Right kidney (tissue), 1 donor: ENCODE measurements around the gene PELI2.

Experiments
- DNase-seq: peaks from one replicate; pipeline ENCODE4 v3.0.0-alpha.2; 2016

Gene PELI2

DNA sequence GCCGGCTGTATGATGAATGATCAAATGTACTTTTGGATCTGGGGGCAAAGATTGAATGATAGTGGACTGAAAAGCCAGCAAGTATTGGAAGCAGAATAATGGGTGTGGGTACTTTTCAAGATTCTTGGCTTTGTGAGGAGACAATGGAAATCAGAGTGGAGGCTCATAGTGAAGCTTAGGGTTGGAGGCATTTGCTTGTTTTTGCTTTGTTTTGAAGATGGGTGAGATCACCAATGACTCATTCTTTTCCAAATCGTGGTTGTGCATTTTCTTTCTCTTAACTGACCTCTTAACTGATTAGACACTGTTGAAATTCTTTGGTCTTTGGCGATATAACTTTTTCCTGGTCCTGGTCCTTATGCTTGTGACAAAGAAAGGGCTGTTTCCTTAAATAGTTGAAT lies 54.4 kb downstream of the PELI2 start:
- DNase-seq = no peak

DNA sequence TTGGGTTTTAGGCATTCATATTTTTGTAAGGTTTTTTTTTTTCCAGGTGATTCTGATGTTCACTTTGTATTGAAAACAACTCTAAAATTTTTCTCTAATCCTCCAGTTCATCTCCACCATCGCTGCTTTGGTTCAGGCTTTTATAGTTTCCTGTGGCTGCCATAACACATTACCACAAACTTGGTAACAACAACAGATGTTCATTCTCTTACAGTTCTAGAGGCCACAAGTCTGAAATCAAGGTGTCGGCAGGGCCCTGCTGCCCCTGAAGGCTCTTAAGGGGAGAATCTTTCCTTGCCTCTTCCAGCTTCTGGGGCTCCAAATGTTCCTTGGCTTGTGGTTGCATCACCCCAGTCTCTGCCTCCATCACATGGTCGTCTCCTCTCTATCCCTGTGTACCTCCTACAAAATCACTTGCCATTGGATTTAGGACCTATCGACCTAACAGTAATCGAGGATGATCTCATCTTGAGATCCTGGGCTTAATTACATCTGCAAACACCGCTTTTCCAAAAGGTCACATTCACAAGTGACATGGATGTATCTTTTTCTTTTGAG lies 55.2 kb downstream of the PELI2 start:
- DNase-seq = no peak

DNA sequence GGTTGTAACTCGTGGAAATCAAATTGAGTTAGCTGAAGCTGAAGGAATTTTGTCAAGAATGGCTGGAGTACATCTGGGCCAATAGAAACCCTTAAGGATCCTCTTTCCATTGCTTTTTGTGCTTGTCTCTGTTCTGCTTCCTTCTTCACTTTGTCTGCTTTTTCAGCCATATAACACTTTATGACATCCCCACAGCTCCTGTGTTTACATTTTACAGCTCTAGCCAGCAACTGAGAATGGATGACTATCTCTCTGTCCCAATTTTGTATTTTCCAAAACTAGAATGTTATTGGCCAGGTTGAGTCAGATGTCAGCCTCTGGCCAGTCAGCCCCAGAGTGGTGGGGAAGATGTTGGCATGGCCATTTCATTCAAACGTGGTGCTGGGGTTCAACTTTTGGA lies 57.6 kb downstream of the PELI2 start:
- DNase-seq = no peak

DNA sequence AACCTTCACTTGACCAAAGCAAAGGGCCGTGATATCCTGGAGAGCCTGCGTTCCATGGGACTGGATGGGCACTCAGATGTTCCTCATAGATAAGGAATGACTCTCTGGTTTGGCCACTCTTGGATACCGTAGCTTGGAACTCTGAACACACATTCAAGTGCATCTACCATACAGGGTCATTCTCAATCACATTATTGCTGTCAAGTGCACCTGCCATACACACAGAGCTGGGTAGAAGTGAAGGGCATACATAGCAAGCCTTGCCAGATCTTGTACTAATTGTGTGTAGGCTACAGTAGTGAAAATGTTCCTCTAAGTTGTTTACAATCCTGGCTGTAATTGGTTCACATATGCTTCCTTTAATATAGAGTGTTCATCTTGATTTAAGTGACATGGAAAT lies 58.3 kb downstream of the PELI2 start:
- no peak for DNase-seq

DNA sequence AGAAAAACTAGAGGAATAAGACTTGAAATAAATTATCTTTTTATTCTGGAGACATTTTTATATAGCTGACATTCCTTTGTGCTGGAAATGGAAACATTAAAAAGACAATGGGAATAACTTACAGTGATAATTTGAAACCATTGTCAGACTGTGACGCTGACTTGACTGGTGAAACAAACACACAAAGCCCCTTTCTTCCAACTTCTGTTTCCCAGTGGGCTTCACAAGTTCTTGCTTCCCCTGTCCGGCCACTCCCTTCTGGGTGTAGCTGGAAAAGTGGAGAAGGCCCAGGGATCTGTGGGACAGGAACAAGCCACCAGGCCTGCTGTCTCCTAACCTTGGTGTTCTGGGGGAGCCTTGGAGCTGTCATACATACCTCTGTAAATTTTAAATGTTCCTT lies 58.8 kb downstream of the PELI2 start:
- DNase-seq = no peak

DNA sequence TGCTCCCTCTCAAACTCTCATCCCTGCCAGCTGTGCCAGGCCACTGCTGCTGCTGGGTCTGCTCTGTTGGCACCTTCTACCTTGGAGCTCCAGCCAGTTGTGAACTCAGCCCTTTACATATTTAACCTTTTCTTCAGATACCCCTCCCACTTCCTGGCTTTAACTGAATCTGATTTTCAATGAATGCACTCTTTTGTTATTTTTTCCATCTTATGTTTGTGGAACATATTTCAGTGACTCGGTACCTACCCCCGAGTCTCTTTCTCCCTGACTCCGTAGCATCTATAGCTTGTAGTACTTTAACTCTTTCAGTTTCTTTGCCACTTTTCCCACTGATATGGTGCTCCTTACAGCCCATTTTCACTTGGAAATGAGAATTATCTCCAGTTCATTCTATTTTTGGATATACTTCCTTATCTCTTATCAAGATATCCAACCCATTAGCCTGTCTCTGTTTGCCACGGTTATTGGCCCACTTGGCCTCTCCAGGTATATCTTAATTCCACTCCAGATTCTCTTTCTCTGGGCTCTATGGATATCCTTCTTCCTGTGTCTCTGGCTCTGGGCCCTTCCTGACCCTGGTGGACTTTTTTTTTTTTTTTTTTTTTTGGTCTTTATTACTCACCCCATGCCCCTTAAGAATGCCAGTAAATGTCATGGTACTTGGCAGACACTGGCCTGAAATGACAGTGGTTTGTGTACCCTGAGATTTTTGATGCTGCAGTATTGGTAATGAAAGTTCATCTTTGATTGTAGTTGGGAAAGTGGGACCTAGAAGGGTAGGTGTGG lies 62.7 kb downstream of the PELI2 start:
- no peak for DNase-seq

DNA sequence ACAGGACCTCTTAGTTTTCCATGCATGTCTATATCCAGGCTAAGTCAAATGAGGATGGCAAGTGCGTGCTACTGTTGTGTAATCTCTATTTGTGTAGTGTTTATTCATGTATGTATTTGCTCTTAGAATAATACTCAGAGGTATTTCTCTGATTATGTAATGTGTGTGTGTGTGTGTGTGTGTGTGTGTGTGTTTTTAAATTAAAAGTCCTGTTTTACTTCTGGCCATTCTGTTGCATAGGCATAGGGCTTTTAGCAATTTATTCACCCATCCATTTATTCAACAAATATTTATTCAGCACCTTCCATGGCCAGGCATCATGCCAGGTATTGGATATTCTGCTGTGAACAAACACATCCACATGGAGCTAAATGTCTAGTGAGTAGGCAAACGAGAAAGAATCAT lies 63.5 kb downstream of the PELI2 start:
- no peak for DNase-seq

DNA sequence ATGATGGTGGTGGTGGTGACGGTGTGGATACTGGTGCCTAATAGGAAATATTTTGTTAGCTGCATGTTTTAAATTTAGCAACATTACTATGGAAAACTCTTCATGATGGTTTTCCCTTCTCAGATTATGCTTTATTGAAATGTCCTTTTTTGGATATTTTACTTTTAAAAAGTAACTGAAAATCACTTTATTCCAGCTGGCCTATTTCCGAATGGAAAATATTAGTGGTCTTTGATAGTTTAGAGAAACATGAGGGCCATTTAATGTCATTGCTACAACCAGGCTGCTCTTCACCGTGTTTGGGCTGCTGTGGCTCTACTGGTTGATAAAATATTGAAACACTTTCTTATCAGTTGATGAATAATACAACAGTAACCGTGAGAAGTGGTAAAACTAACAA lies 64.2 kb downstream of the PELI2 start:
- DNase-seq = no peak

DNA sequence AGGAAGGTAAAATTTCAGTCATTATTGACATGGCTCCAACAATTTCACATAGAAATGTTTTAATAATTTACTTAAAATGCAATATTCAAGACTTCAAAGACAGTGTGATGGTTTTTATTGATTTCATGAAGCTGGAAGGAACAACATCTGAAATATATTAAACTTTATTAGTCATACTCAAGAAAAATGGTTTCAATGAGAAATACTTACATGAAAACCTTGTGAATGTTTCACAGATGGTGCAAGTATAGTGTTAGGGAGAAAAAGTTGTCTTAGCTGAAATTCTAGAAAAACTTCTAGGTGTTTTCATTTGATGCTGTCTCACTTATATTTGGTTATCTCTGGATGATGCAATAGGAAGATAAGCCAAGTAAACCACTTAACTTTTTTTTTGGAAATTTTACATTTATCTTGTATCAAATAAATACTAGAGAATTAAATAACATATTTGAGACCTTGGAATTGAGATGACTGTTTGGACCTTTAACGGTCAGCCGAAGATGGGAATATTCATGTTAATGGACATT lies 65.5 kb downstream of the PELI2 start:
- DNase-seq = no peak

DNA sequence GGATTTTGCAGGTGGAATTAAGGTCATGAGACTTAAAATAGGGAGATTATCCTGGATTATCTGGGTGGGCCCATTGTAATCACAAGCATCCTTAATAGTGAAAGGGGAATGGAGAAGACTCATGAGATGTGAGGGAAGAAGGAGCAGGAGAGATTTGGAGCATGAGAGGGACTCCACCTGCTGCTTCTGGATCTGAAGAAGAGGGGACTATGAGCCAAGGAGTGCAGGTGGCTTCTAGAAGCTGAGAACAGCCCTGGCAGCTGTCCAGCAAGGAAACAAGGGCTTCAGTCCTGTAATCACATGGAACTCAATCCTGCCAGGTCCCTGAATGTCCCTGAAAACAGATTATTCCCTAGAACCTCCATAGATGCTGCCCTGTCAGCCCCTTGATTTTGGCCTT lies 67.8 kb downstream of the PELI2 start:
- DNase-seq = no peak

DNA sequence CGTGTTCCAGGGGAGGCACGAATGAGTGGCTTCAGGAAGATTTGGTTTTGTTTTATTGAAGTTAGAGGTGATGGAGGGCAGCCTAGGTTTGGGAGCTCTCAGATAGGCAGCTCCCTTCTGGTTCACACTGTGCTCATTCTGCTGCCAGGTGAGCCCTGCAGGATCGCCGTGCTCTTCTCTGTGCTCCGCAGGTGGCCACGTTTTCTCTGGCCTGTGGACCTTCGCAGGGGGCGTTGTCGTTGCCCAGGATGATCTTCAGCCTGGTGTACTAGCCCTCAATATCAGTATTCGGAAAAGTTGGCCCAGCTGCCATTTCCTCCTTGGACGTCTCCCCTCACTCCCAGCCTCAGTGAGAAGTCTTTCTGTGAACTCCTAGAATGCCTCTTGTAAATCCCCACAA lies 69.5 kb downstream of the PELI2 start:
- DNase-seq = no peak

DNA sequence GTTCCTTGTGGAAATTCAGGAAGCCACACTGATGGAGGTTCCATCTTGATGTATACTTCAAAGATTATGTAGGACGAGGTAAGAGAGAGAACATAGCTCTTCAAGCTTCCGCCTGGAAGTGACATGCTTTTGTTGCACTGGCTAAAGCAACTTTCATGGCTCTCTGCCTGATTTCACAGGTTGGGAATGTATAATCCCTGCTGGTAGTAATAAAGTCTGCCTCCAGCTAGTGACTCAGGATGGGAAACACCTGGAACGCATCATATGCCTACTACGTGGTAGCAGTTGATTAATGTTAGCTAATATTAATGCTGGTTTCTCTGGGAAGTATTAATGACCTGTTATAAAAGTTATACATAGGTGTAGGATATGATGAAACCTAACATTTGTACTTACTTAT lies 71.1 kb downstream of the PELI2 start:
- no peak for DNase-seq

DNA sequence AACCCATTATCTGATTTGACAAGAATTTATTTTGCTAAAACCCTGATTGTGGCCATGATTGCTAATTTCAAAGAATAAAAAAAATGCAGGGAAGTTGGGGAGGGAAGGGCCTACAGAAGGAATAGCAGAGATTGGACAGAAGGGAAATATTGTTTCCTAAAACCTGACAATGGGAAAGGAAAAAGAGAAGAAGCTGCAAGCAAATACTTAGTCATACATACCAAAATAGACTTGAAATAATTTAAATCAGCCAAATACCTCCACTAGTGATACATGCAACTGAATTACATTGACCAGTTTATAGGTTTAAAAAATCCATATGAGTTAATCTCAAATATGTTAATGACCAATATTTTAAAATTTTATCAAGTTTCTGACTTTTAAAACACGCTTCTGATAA lies 75.1 kb downstream of the PELI2 start:
- DNase-seq = no peak

DNA sequence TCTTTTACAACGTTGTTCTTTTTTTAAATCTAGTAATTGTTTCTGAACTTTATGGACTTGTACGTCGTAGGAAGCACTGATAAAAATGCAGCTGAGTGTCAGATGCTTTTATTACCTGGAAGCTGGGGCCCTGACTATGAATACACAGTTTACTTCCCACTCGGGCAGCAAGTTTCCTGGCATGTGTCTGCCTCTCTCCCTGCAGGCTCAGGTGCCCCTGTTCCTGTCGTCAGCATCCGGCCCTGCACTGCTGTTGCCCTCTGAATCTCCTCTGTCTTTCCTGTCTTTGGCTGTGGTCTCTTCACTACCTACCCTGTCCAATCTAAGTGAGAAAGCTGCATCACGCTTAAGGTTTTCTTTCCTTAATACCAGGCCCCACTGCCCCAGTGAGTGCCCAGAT lies 75.8 kb downstream of the PELI2 start:
- DNase-seq = no peak

DNA sequence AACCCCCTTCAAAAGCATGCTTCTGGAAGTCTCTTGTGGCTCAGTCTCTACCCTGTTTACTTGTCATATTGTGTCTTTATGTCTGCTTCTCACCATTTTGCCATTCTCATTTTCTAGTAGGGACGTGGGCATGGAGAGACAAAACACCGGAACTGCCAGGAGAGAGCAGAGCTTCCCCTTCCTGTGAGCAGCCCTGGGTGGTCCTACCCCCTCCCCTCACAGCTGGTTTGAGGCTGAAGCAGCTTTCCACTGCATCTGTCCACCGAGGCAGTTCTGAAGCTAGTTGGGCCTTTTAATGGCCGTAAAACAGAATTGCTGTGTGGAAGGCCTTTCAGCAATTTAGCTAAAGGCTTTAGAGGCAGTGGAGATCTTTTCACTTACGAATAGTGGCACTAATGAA lies 77.0 kb downstream of the PELI2 start:
- no peak for DNase-seq

DNA sequence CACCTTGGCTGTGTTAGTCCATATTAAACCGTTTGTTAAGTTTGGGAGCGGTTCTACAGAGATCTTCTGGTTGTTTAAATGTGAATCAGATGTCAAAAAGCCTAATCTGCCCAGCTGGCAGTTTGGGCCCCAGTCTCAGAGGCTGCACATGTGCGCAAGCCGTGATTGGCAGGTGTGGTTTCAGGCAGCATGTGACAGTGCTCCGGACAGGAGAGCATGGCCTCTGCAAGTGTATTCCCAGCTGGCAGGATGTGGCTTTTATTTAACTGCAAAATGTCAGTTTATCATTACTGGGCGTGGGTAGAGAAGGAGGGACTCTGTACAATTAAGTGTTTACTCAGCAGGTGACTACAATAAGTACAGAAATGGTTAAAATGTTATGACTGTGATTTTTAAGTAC lies 77.5 kb downstream of the PELI2 start:
- no peak for DNase-seq

DNA sequence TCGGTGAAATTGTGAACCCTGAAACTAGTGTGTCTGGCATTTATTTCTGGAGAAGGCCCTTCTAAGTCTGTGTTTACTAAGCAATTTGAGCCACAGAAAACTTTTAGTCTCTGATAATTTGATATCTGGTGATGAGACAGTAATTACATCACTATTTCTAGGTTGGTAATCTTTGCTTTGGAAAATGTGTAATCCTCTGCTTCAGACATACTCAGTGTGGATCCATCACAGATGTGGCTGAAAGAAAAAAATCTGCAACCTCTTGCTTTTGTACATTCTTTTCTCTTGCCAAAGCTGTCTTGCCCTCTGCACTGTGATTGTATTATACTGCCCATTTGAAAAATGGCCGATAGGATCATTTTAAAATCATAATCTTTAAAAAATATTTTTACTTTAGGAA lies 78.1 kb downstream of the PELI2 start:
- DNase-seq = no peak

DNA sequence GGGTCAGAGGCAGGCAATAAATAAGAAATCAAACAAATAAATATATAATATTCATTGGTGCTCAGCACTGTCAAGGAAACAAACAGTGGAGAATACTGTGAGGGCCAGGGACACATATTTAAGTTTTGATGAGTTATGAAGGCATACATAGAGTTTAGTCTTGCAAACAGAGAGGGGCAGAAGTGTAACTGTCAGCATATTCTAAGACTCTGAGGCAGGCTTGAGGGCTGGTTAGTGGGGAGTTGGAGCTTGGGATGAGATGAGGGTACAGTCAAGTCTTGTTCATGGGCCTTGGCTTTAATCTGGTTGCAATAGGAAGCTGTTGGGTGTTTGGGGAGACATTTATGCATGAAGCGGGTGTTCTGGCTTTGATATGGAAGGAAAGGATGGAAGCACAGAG lies 78.9 kb downstream of the PELI2 start:
- DNase-seq = no peak

DNA sequence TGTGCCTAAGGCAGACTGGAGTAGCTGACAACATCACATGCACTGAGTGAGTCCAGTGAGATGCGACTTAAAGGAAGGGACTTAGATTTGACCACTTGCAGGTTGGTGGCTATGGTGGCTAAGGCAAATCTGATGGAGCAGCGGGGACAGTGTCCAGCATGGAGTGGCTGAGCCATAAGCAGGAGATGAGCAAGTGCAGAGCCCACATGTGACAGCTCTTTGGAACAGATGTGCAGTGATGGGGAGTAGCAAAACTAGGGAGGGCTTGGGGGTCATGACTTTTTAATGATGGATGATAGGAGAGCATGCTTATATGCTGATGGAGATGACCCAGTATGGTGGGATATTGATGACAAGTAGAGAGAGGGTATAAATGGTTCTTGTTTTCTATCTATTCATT lies 80.2 kb downstream of the PELI2 start:
- no peak for DNase-seq

DNA sequence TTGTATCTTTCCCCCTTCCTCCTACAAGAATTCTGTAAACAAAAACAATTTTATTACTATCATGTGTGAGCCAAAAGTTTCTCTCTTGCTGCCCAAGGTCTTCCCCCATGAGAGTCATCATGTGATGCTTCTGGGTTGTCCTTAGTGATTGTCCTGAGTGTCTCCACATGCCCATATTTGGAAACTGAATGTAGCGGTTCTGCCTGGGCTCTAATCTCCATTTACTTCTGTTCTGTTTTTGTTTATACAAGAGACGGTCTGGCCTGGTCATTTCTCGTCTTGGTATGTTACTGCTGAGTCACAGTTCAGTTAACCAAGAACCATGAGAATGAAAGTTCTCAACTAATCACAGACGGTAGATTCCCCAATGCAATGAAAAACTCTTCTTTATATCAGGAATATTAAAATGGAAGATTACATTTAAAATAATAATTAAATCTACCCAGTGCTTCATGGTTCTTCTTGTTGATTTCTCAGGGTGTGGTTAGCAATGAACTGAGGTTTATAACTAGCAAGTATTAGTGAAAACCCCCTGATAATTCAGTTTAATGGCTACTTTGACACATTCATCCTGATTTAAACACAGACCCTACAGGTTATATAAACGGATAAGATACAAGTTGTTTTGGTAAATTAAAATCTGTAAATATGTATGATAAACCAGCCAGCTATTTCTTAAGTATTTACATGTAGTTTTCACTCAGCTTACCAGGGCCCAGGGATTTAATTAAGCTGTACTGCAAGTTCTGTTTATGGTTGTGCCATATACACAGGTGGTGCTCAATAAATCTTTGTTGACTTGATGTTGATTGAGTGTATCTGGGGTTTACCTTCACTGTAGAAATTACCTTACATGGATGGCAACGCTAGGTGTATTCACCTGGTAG lies 81.1 kb downstream of the PELI2 start:
- DNase-seq = no peak

DNA sequence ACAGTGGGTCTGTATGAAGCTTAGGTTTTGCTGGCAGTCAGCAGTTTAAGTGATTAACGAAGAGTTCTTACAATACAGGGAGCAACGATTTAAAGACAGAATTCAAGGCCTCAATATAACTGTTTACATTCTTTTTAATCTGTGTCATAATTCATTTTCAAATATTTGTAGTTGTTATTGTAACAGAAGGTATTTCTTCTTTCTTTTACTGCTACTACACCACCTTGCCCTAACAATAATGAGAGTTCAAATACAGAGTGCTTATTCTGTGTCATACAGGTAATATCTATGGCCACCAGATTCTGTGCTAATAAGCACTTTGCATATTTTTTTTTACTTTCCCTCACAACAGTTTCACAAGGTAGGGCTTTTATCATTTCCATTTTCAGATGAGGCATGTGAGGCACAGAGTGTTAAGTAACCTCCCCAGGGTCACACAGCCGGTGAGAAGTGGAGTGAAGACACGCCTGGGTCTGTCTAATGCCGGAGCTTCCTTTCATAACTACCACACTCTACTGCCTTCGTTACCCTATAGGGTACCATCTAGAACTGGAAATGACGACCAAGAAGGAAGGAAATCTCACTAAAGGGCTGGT lies 81.9 kb downstream of the PELI2 start:
- no peak for DNase-seq

DNA sequence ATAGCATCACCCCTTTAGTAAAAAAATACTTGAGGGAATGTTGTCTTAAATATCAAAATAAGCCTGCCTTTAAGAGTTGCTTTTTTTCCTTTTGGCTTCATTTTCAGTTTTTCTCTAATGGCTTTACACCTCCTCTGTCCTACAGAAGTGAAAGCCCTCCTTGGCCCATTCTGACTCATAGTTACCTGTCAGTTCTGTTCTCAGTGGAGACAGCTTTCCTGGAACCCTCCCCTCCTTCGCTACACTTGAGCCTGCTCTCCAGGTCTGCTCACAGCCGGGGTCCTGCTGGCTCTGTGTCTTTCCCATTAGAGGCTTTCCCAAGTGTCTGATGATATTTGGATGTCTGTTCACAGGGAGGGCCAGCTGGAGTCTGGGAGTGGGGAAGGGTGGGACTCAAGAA lies 84.0 kb downstream of the PELI2 start:
- DNase-seq = no peak

DNA sequence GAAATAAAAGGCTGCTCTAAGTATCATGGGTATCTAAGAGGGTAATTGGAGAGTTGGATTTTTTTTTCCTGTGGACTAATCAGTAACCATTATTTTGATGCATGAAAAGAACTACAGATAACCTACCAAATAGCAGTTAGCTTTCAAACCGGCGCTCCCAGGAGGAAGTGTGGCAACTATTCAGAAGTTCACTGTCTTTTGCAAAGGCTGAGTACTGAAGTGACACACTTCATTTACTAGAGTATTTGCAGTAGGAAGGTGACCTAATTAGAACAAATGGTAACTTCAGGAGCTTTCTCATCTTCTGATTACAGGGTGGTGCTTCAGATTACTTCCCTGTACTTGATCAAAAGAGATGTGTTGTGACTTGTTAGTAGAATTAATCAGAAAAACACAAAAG lies 87.7 kb downstream of the PELI2 start:
- no peak for DNase-seq
